H1 (cell line): ENCODE data around the gene OR13C9.

ENCODE experiments used
- ASH2L ChIP-seq: fragments of 200-600, 300-600 bp; sonication (generic); IDR thresholded peaks from one replicate; pipeline ENCODE4 v1.7.1; 2017; ENCODE audit warnings: low read length
- CBX8 ChIP-seq: fragments of 300-800, 300-1000 bp; sonication (generic); IDR thresholded peaks from 2 replicates; pipeline ENCODE4 v1.7.1; 2016; ENCODE audit warnings: low read depth, low read length, borderline replicate concordance
- MAFK ChIP-seq: IDR thresholded peaks from 2 replicates; pipeline ENCODE4 v1.6.1; 2012; ENCODE audit warnings: low read depth, mild to moderate bottlenecking, improper control_type of control experiment, low read length
- TF ChIP-seq, protein P1 (sequence below), 3 experiments: IDR thresholded peaks; 1 replicate in 2 of 3; 2 replicates in 1 of 3; pipeline versions ENCODE4 v1.5.1 to v1.6.1; 2011; ENCODE audit warnings: low read length in 3 of 3, mild to moderate bottlenecking in 3 of 3, inconsistent platforms in 2 of 3, low read depth in 1 of 3, moderate library complexity in 1 of 3; ENCODE audit not compliant: insufficient read depth in 1 of 3; ENCODE audit errors: control extremely low read depth in 1 of 3

DNA sequence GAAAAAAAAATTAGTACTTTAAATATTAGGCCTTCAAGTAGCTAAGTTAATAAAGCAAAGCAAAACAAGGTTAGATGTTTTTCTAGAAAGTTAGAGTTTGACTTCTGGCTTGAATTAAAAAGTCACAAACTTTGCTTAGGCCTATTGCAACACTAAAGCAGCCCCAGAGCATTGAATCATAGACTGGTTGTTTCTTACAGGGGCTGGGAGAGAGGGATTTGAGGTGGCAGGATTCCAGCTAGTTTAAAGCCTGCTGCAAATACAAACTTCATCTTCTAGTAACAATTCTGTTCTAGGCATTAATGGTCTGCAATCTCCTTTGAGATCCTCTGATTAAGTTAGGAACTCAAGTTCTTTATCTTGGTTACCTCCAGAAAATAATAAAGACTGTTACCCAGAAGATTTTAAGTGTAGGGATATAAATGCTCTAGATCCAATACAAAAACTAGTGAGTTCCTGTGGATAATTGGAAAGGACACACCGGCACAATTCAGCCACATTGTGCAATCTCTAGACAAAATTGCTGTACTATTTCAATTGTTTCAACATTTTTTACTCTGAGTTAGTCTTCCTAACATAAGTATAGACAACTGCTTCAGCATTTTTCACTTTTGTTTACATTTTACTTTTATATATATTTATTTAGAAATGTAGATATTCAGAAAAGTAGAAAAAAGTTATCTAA is 31.4 kb downstream of the OR13C9 start:
- TF ChIP-seq ASH2L: no peak
- TF ChIP-seq CBX8: no peak
- TF ChIP-seq MAFK: no peak
- TF ChIP-seq, protein P1, sequence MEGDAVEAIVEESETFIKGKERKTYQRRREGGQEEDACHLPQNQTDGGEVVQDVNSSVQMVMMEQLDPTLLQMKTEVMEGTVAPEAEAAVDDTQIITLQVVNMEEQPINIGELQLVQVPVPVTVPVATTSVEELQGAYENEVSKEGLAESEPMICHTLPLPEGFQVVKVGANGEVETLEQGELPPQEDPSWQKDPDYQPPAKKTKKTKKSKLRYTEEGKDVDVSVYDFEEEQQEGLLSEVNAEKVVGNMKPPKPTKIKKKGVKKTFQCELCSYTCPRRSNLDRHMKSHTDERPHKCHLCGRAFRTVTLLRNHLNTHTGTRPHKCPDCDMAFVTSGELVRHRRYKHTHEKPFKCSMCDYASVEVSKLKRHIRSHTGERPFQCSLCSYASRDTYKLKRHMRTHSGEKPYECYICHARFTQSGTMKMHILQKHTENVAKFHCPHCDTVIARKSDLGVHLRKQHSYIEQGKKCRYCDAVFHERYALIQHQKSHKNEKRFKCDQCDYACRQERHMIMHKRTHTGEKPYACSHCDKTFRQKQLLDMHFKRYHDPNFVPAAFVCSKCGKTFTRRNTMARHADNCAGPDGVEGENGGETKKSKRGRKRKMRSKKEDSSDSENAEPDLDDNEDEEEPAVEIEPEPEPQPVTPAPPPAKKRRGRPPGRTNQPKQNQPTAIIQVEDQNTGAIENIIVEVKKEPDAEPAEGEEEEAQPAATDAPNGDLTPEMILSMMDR (IDR thresholded peaks at IDR 0.05; ENCODE audit: control extremely low read depth in 1 of 3, insufficient read depth in 1 of 3, low read depth in 1 of 3, low read length in 3 of 3): no peak
